VCaP (cell line): Measurements from ENCODE around the gene MMP23B.
A peak's percentile ranks its signal among the peaks of the same experiment; 100 is the strongest.

ENCODE experiments used
- H3K27ac ChIP-seq: fragments of 450-650 bp; 2 replicates; pipeline ENCODE4 v1.5.1; 2017
- TF ChIP-seq, protein P1 (sequence below): fragments of 450-650 bp; conservative IDR thresholded peaks from 2 replicates; pipeline ENCODE4 v1.5.1; 2017; ENCODE audit warnings: mild to moderate bottlenecking, moderate library complexity

The MMP23B gene

DNA sequence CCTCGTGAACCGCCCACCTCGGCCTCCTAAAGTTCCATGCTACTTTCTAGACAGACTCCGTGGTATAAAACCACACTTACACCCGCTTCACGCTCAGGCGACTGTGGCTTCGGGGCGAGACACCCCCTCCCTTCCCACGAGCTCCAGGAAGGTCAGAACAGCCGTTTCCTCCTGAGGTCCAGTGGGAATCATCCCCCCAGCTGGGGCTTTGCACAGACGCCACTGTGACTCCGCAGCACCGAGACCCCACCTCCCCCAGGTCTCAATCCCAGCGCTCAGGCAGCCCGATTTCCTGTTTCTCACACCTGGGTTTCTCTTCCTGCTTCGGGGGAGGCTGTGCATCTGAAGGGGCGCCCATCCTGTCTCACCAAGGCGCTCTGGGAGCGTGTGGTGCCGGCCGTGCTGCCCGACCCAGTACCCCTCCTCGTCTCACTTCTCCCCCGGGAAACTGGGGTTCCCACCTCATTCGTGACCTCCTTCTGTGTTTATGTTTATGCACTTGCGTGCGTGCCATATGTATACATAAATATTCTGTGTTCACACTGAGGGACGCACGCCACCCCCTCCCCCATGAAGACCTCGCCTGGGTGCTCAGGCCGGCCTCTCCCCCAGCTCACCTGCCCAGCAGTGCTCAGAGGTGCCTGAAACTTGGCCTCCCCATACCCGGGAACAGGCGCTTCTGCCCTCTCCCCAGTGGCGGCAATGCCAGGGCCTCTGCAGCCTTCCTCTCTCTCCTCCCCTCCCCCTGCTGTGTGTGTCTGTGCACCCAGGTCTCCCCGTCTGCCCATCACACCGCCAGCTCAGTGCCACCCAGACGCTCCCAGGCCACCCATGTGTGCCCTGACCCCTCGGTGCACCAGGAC is 46.0 kb downstream of the MMP23B start:
- TF ChIP-seq, protein P1, sequence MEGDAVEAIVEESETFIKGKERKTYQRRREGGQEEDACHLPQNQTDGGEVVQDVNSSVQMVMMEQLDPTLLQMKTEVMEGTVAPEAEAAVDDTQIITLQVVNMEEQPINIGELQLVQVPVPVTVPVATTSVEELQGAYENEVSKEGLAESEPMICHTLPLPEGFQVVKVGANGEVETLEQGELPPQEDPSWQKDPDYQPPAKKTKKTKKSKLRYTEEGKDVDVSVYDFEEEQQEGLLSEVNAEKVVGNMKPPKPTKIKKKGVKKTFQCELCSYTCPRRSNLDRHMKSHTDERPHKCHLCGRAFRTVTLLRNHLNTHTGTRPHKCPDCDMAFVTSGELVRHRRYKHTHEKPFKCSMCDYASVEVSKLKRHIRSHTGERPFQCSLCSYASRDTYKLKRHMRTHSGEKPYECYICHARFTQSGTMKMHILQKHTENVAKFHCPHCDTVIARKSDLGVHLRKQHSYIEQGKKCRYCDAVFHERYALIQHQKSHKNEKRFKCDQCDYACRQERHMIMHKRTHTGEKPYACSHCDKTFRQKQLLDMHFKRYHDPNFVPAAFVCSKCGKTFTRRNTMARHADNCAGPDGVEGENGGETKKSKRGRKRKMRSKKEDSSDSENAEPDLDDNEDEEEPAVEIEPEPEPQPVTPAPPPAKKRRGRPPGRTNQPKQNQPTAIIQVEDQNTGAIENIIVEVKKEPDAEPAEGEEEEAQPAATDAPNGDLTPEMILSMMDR: no peak
- H3K27ac ChIP-seq: peak overlapping the region; percentile 30

DNA sequence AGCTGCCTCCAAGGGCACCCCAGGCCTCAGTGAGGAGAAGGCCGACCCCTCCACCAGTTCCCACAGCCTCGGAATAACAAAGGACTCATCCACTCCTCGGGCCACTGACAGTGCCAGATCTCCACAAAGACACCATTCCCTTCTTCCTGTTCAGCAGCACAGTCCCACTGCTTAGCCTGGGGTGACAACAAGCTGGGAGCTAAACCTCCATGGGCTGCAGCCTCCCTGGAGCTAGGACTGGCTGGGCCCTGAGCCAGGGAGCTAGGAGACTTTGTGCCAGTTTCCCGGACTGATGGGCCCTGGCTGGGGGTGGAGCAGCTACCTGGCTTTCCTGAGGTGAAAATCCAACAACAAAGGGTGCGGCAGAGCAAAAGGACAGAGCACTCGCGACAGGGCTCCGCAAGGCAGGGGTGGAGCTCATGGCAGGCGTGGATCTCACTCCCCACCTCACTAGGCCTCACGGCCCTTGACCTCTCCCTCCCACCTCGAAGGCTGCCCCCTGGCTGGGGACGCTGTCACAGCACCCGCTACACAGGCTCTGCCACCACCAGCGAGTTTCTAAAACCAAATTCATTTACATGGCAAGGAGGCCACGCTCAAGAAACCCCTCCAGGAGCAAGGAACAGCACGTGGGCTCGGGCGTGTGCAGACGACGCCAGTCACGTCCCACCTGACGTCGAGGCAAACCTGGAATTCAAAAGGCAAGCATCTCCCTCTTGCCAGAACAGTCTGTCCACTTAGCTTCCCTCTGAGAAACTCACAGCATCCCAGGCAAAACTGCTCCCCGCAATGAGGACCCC is 46.8 kb downstream of the MMP23B start:
- H3K27ac ChIP-seq: peak overlapping the region; percentile 30
- TF ChIP-seq, protein P1: peak; percentile 56

DNA sequence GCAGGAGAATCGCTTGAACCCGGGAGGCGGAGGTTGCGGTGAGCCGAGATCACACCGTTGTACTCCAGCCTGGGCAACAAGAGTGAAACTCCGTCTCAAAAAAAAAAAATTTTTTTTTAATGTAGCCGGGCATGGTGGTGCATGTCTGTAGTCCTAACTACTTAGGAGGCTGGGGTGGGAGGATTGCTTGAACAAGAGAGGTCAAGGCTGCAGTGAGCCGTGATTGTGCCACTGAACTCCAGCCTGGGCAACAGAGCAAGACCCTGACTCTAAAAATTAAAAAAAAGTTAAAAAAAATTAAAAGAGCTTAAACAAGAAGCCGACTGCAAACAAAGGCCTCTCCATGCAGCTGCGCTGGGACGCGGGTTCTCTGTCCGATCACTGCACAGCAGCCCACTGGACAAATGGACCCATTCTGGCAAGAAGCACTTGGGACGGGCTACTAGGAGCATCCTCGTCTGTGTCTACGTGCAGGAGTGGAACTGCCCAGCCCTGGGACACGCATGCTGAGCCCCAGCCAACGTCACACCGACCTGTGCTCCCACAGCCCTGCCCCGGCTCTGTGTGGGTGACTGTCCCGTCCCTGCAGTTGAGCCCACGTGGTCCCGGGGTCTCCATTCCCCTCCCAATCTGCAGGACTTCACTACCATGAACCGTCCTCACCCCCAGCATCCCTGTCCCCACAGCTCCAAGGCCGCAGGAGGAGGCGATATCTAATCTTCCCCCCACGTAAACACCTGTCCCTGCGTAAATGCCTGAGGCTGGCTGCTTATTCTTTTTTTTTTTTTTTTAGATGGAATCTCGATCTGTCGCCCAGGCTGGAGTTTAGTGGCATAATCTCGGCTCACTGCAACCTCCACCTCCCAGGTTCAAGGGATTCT is 48.3 kb downstream of the MMP23B start:
- TF ChIP-seq, protein P1: no peak
- peak overlapping the region; percentile 20; the same call in 1 of the 2 replicates for H3K27ac ChIP-seq

DNA sequence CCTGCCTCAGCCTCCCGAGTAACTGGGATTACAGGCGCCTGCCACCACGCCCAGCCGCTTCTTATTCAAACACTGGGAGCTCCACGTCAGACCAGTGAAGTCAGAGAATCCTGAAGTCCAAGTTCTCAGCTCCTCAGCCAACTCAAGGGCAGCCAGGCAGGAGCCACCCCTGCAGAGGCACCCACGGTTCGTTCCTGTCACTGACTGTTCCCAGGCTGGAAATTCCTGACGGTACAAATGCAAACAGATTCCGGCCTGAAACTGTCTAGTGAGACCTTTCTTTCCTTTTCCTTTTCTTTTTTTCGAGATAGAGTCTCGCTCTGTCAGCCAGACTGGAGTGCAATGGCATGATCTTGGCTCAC is 48.9 kb downstream of the MMP23B start:
- TF ChIP-seq, protein P1: no peak

DNA sequence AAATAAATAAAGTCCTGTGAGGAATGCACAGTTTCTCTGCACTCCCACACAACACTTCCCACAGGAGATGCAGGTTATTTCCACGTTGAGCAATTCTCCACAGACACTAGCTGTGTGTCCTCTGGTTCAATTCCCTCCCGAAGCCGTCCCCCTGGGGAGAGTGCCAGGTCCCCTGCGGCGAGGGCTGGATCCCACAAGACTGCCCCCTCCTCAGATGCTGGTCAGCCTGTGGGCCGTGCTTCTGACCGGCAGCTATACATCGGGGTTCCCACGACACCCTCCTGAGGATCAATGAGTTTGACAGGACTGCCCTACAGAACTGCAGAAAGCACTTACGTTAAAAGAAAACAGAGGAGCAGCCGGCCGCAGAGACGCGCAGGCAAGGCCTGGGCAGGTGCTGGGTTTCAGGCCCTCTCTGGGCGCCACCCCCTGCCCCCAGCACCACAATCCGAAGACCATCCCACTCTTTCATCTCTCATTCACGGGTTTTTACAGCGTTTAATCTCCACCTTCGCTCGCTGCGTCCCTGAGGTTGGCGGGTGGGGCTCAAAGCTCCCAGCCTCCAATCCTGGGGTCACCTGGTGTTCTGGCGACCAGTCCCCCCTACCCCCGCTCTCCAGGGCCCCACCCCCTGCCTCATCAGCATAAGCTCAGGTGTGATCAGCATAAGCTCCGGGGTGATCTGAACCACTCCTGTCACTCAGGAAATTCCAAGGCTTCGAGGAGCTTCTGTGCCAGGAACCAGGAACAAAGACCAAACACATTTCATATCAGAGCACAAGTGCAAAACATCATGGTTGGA is 51.3 kb downstream of the MMP23B start:
- H3K27ac ChIP-seq: peak overlapping the region; percentile 9; the same call in 1 of the 2 replicates
- TF ChIP-seq, protein P1: no peak

More for the DNA sequence above, 48.9 kb downstream of the MMP23B start:
- H3K27ac ChIP-seq: peak overlapping the region; percentile 20; the same call in 1 of the 2 replicates
